Islet of Langerhans (tissue), 1 donor: Measurements from ENCODE around the gene DBNDD2.

Source experiments
- FAIRE-seq: peaks from one replicate; lab custom pipeline; 2011; peaks lifted over from hg19 to GRCh38; lab: Jason Lieb, UNC

DBNDD2 gene

GRCh38 chr20:45419188-45420091 is 11.4 kb downstream of the DBNDD2 start:
- FAIRE-seq: peak; percentile 89

DNA sequence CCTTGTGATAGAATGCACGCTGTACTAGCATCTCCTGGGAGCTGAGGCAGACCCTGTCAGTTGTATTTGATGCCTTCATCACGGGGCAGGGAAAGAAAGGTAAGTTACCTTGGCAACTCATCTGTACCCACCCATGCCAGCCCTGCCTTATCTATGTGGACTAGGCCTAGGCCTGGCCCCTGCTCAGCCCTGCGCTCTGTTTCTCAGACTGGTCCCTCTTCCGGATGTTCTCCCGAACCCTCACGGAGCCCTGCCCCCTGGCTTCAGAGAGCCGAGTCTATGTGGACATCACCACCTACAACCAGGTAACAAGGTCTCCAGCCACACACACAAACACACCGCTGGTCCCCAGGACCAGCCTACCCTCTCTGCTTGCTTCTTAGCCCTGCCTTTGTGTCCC is 12.0 kb downstream of the DBNDD2 start:
- FAIRE-seq: no peak

GRCh38 chr20:45423700-45424099 is 15.6 kb downstream of the DBNDD2 start:
- FAIRE-seq: no peak

DNA sequence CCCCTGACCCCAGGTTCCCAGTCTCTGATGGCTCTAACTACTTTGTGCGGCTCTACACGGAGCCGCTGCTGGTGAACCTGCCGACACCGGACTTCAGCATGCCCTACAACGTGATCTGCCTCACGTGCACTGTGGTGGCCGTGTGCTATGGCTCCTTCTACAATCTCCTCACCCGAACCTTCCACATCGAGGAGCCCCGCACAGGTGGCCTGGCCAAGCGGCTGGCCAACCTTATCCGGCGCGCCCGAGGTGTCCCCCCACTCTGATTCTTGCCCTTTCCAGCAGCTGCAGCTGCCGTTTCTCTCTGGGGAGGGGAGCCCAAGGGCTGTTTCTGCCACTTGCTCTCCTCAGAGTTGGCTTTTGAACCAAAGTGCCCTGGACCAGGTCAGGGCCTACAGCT is 17.5 kb downstream of the DBNDD2 start:
- no peak for FAIRE-seq

DNA sequence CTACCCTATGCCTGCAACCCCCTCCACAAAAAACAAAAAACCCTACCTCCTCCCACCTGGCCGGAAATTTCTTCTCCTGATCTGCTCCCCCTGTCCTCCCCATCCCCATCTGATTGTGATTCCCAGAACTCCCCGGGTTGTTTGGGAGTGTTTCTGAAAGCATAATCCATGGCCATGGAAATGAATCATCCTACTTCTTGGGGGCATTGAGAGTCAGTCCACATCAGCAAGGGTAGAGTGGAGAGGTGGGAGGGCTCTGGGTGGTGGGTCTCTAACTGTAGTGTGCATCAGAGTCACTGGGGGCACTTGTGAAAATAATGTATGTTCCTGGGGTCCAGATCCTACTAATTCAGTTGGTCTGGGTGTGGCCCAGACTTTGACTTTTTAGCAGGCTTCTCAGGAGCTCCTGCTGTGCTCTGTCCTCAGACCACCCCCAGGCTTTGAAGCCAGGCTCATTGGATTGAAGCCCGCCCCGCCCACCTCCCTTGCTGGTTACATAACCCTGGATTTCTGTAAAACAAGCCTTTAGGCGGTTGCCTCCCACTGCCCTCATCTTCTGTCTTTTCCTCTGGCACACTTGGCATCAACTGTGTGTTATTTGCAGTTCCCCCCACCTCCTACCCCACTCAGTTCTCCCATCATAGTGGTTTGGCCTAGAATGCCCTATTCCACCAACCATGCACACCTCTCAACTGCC is 18.4 kb downstream of the DBNDD2 start:
- FAIRE-seq: no peak

DNA sequence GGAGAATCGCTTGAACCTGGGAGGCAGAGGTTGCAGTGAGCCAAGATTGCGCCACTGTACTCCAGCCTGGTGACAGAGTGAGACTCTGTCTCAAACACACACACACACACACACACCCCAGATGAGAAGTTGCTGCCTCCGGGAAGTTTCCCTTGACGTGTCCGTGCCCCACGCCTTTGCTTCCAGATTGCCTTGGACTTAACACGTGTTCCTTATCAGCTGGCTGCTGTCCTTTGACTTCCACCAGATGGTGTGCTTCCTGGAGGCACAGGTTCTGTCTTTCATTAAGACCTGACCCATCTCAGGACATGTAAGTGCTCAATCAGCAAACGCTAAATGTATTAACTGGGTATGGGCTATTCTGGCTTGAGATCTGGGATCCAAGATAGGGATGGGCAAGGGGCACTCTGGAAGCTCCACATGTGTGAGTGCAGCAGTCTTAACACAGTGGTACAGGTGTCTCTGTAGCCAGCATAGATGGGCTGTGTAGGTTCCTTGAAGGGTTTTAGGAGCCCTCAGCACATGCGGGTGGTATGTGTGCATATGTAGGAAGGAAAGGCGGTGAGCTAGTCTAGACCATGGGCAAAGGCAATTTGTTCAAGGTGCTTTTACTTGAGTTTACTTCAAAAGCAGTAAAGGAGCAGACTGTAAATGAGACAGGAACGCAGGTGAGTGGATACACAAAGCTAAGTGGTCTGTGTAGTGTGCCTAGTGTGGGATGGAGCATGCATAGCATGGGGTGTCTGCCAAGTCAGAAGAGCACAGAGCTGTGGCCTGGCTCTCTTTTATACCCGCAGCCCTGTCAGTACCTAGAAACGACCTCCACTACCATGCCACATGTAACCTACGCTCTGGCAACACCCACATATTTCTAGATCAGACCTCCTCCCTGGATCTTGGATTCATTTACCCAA is 19.4 kb downstream of the DBNDD2 start:
- no peak for FAIRE-seq

- FAIRE-seq: no peak
These were observed 21.5 kb downstream of the DBNDD2 start for GRCh38 chr20:45429618-45430017.

DNA sequence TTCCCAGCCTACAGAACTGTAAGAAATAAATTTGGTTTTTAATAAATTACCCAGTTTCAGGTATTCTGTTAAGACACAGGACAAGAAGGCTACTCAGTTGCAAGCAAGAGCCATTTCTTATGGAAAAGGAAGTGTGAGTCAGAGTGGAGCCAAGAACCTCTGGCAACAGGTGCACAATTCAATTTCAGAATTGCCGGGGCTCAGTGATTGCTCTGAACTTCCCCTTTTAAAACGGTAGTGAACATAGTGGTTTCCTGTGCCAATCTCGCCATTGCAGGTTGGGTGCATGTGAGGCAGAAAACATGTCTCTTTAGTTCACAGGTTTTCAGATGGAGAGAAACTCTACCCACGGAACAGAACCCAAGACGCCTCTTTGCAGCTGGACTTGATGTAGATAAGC is 24.2 kb downstream of the DBNDD2 start:
- no peak for FAIRE-seq

DNA sequence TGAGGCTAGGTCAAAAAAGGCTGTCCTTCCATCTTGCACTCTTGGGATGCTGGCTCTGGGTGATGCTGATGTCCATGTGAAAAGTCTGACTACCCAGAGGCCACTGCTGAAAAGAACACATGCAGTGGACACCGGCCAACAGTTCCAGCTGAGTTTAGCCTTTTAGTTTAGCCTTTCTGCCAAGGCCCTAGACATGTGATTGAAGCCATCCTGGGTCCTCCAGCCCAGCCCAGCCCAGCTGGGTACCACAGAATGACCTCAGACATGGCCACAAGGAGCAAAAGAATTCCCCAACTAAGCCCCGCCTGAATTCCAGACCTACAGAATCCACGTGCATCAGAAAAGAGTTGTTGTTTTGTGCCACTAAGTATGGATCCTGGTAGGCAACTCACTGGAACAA is 25.2 kb downstream of the DBNDD2 start:
- no peak for FAIRE-seq

DNA sequence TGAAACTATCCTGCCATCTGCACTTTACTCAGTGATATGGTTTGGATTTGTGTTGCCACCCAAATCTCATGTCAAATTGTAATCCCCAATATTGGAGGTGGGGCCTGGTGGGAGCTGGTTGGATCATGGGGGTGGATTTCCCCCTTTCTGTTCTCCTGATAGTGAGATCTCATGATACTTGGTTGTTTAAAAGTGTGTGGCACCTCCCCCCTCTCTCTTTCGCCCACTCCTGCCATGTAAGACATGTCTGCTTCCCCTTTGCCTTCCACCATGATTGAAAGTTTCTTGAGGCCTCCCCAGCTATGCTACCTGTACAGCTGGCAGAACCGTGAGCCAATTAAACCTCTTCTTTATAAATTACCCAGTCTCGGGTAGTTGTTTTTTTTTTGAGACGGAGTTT is 25.9 kb downstream of the DBNDD2 start:
- FAIRE-seq: no peak

- FAIRE-seq: no peak
These were observed 28.8 kb downstream of the DBNDD2 start for GRCh38 chr20:45436732-45437485.

DNA sequence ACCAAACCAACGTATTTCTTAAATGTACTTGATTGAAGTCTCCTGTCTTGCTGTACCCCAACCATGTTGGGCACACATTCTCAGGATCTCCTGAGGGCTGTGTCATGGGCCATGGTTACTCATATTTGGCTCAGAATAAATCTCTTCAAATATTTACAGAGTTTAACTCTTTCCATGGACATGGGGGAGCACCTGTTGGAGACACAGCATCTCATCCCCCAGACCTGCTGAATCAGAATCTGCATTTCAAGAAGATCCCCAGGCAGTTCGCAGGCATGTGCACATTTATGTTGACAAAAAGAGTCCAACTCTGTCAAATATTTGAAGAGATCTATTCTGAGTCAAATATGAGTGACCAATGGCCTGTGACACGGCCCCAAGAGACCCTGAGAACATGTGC is 32.3 kb downstream of the DBNDD2 start:
- no peak for FAIRE-seq

DNA sequence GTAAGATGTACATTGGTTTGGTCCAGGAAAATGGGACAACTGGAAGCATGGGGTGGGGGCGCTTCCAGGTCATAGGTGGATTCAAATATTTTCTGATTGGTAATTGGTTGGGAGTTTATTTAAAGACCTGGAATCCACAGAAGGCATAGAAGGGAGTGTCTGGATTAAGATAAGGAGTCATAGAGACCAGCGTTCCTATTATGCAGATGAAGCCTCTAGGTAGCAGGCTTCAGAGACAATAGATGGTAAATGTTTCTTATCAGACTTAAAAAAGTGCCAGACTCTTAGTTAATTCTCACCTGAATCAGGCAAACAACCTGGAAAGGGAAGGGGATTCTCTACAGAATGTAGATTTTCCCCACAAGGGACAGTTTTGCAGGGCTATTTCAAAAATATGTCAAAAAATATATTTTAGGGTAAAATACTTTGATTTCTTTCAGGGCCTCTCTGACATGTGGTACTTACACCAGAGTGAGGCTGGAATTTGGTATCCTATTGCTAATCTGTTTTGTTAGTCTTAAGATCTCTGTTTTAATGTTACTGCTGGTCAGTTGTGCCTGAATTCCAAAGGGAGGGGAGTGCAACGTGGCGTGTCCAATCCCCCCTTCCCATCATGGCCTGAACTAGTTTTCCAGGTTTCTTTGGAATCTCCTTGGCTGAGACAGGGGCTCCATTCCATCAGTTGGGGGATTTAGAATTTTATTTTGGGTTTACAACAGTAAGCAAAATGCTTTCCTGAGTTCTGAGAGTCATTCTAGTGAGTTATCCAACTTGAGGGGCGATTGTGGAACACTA is 33.0 kb downstream of the DBNDD2 start:
- no peak for FAIRE-seq

DNA sequence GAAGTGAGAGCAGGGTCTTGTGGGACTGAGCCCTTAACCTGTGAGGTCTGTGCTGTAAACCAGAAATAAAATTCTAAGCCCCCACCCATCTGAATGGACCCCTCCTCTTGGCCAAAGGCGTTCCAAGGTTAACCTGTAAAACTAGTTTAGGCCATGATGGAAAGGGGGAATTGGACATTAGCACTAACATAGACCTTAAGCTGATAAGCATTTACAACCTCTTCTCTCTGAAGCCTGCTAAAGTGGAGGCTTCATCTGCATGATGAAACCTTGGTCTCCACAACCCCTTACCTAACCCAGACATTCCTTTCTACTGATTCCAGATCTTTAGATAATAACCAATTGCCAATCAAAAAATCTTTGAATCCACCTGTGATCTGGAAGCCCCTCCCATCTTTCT is 33.7 kb downstream of the DBNDD2 start:
- no peak for FAIRE-seq

GRCh38 chr20:45444050-45444449 is 36.0 kb downstream of the DBNDD2 start:
- no peak for FAIRE-seq

- no peak for FAIRE-seq
These were observed 37.9 kb downstream of the DBNDD2 start for GRCh38 chr20:45445805-45446562.

- no peak for FAIRE-seq
These were observed 40.2 kb downstream of the DBNDD2 start for GRCh38 chr20:45448270-45448669.

GRCh38 chr20:45449528-45449927 is 41.4 kb downstream of the DBNDD2 start:
- no peak for FAIRE-seq

DNA sequence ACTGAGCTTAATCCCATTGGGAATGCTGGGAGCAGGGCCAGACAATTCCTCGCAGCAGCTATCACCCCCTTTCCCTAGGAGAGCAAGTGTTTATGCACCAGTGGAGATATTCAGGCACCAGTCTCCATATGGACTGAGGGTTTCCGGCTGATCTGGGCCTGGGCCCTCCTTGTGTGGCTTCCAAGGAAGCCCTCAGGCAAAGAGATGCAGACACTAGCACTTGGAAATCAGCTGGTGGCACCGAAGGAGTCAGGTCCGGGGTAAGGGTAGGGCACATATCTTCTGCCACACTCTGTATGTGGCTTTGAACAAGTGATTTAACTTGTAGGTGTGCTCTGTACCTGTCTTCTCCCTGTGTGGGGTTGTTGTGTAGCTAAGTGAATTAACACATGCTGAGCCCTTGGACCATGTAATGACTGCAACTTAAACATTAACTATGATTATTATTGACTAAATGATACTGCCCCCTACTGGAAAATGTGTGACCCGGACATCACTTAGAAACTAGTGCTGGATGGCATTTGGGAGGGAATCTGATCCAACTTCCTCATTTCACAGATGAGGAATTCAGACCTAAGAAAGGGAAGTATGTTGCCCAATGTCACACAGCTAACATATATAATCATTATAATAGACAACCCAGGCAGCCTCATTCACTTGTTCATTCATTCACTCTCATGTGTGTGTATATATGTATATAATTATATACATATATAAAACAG is 42.2 kb downstream of the DBNDD2 start:
- no peak for FAIRE-seq

DNA sequence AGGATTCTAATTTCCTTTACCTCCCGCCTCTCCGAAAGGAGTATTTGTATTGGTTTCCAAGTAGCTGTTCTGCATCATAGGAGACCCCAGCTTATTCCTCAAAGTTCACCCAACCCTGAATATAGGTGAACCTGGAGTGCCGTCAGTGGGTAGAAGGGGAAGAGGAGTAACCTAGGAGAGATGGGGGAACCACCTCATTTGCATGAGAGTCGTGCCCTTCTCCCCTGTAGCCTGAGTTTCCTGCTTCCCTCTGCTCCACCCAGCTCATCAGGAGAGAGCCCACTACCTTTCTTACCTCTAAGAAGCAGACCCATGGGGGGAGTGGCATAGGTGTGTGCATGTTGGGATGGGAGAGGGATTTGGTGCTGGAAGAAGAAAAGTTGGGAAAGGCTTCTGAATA is 44.1 kb downstream of the DBNDD2 start:
- no peak for FAIRE-seq
